HEK293T (cell line): ENCODE data around the gene TDRD12.
"Not testable (repeated sequence)": the region's sequence is repeated elsewhere in the genome, so short reads cannot be mapped to it uniquely, and the experiment has no call there.

Experiments
- CTCF ChIA-PET: fragments of 350-600 bp; formaldehyde crosslinking; extraction: SDS; loops from one replicate; lab custom pipeline; 2021; ENCODE audit warnings: antibody characterized with exemption, inconsistent platforms; lab: Yijun Ruan, JAX
- POLR2A ChIA-PET: fragments of 350-600 bp; formaldehyde crosslinking; extraction: SDS; loops from one replicate; lab custom pipeline; 2020; ENCODE audit warnings: antibody characterized with exemption, inconsistent platforms; lab: Yijun Ruan, JAX
- DNase-seq: peaks from one replicate; pipeline ENCODE4 v3.0.0; 2012; ENCODE audit warnings: mixed read lengths; ENCODE audit errors: extremely low spot score
- ARNT ChIP-seq: fragments of 450-650 bp; IDR thresholded peaks from 2 replicates; pipeline ENCODE4 v1.6.1; 2017; ENCODE audit warnings: mild to moderate bottlenecking
- BHLHE40 ChIP-seq: fragments of 450-650 bp; IDR thresholded peaks from 2 replicates; pipeline ENCODE4 v1.6.1; 2016; ENCODE audit warnings: mild to moderate bottlenecking, moderate library complexity, borderline replicate concordance
- CTBP1 ChIP-seq: fragments of 450-650 bp; IDR thresholded peaks from 2 replicates; pipeline ENCODE4 v1.6.1; 2016; ENCODE audit warnings: borderline replicate concordance
- ELF4 ChIP-seq: fragments of 450-650 bp; IDR thresholded peaks from 2 replicates; pipeline ENCODE4 v1.6.1; 2017; ENCODE audit warnings: antibody characterized with exemption
- FOXA1 ChIP-seq: fragments of 450-650 bp; IDR thresholded peaks from 2 replicates; pipeline ENCODE4 v1.6.1; 2016; ENCODE audit warnings: mild to moderate bottlenecking
- FOXK2 ChIP-seq: fragments of 450-650 bp; IDR thresholded peaks from 2 replicates; pipeline ENCODE4 v1.6.1; 2016; ENCODE audit warnings: mild to moderate bottlenecking
- FOXM1 ChIP-seq: fragments of 450-650 bp; IDR thresholded peaks from 2 replicates; pipeline ENCODE4 v1.6.1; 2017; ENCODE audit warnings: mild to moderate bottlenecking, borderline replicate concordance
- HDGF ChIP-seq: fragments of 450-650 bp; IDR thresholded peaks from 2 replicates; pipeline ENCODE4 v1.6.1; 2017; ENCODE audit warnings: antibody characterized with exemption, borderline replicate concordance
- L3MBTL2 ChIP-seq: fragments of 450-650 bp; conservative IDR thresholded peaks from 2 replicates; pipeline ENCODE4 v1.6.1; 2016; ENCODE audit warnings: mild to moderate bottlenecking
- LEF1 ChIP-seq: fragments of 450-650 bp; IDR thresholded peaks from 2 replicates; pipeline ENCODE4 v1.6.1; 2017; ENCODE audit warnings: mild to moderate bottlenecking, borderline replicate concordance
- NFRKB ChIP-seq: fragments of 450-650 bp; IDR thresholded peaks from 2 replicates; pipeline ENCODE4 v1.6.1; 2016; ENCODE audit warnings: mild to moderate bottlenecking, moderate library complexity
- PKNOX1 ChIP-seq: fragments of 450-650 bp; IDR thresholded peaks from 2 replicates; pipeline ENCODE4 v1.6.1; 2016
- SP1 ChIP-seq: fragments of 450-650 bp; IDR thresholded peaks from 2 replicates; pipeline ENCODE4 v1.6.1; 2017
- SUZ12 ChIP-seq: fragments of 450-650 bp; IDR thresholded peaks from 2 replicates; pipeline ENCODE4 v1.6.1; 2016; ENCODE audit warnings: mild to moderate bottlenecking
- TARDBP ChIP-seq: fragments of 450-650 bp; IDR thresholded peaks from 2 replicates; pipeline ENCODE4 v1.6.1; 2016
- ZNF384 ChIP-seq: fragments of 450-650 bp; IDR thresholded peaks from 2 replicates; pipeline ENCODE4 v1.6.1; 2016

The TDRD12 gene

GRCh38 chr19:32748948-32749347, 29.4 kb downstream of the TDRD12 start:
- no peak for TF ChIP-seq LEF1
- TF ChIP-seq SUZ12 = no peak
- no peak for TF ChIP-seq HDGF
- no peak for TF ChIP-seq BHLHE40
- no peak for TF ChIP-seq L3MBTL2
- no peak for TF ChIP-seq NFRKB
- TF ChIP-seq SP1 = no peak
- no peak for TF ChIP-seq TARDBP
- no peak for TF ChIP-seq FOXK2
- TF ChIP-seq ARNT = no peak
- no peak for TF ChIP-seq FOXA1
- TF ChIP-seq ELF4 = no peak
- no peak for TF ChIP-seq ZNF384
- ChIA-PET CTCF (no interaction called here), POLR2A (no interaction called here)
- DNase-seq = no peak

- no peak for DNase-seq
- TF ChIP-seq SUZ12 = no peak
- TF ChIP-seq FOXK2 = no peak
- TF ChIP-seq HDGF = no peak
- no peak for TF ChIP-seq SP1
- TF ChIP-seq NFRKB = no peak
- TF ChIP-seq CTBP1 = no peak
- CTCF ChIA-PET = no interaction called here
- POLR2A ChIA-PET = no interaction called here
These were observed 29.8 kb downstream of the TDRD12 start for GRCh38 chr19:32749361-32749760.

- CTCF ChIA-PET = no interaction called here
- POLR2A ChIA-PET = no interaction called here
- TF ChIP-seq SP1 (no peak), FOXA1 (no peak), PKNOX1 (no peak), FOXM1 (no peak), FOXK2 (no peak), CTBP1 (no peak), TARDBP (no peak), ARNT (no peak), SUZ12 (no peak), ZNF384 (no peak), ELF4 (no peak), BHLHE40 (no peak), L3MBTL2 (no peak), LEF1 (no peak), HDGF (no peak), NFRKB (no peak)
- no peak for DNase-seq
These were observed 31.0 kb downstream of the TDRD12 start for GRCh38 chr19:32750441-32751055.

- CTCF ChIA-PET = no interaction called here
- POLR2A ChIA-PET = no interaction called here
- TF ChIP-seq ELF4 (no peak), HDGF (no peak), LEF1 (no peak), ZNF384 (no peak), CTBP1 (no peak), FOXM1 (no peak)
- no peak for DNase-seq
These were observed 31.5 kb downstream of the TDRD12 start for GRCh38 chr19:32751066-32751465.

GRCh38 chr19:32757189-32757588, 37.6 kb downstream of the TDRD12 start:
- TF ChIP-seq ARNT (no peak), NFRKB (no peak), ELF4 (no peak), FOXA1 (no peak), FOXM1 (no peak), BHLHE40 (no peak), HDGF (no peak), SUZ12 (no peak), LEF1 (no peak), PKNOX1 (no peak), FOXK2 (no peak), SP1 (no peak), TARDBP (no peak)
- CTCF ChIA-PET = no interaction called here
- POLR2A ChIA-PET = no interaction called here
- no peak for DNase-seq

GRCh38 chr19:32765365-32765764, 45.8 kb downstream of the TDRD12 start:
- DNase-seq, CTCF ChIA-PET, POLR2A ChIA-PET: not testable (repeated sequence)

- ChIA-PET CTCF (interaction anchor here (0.7 kb wide), 1 partner anchor 20 kb away, joined by 3 read pairs; no protein-coding TSS in a partner anchor), POLR2A (no interaction called here)
- DNase-seq = no peak
- no peak for TF ChIP-seq FOXA1
- TF ChIP-seq ARNT = no peak
- no peak for TF ChIP-seq BHLHE40
- no peak for TF ChIP-seq TARDBP
These were observed 48.5 kb downstream of the TDRD12 start for GRCh38 chr19:32767951-32768679.
